Measurements from ENCODE around the gene AGRN.
"Not testable (repeated sequence)": the region's sequence is repeated elsewhere in the genome, so short reads cannot be mapped to it uniquely, and the experiment has no call there.

The AGRN gene

DNA sequence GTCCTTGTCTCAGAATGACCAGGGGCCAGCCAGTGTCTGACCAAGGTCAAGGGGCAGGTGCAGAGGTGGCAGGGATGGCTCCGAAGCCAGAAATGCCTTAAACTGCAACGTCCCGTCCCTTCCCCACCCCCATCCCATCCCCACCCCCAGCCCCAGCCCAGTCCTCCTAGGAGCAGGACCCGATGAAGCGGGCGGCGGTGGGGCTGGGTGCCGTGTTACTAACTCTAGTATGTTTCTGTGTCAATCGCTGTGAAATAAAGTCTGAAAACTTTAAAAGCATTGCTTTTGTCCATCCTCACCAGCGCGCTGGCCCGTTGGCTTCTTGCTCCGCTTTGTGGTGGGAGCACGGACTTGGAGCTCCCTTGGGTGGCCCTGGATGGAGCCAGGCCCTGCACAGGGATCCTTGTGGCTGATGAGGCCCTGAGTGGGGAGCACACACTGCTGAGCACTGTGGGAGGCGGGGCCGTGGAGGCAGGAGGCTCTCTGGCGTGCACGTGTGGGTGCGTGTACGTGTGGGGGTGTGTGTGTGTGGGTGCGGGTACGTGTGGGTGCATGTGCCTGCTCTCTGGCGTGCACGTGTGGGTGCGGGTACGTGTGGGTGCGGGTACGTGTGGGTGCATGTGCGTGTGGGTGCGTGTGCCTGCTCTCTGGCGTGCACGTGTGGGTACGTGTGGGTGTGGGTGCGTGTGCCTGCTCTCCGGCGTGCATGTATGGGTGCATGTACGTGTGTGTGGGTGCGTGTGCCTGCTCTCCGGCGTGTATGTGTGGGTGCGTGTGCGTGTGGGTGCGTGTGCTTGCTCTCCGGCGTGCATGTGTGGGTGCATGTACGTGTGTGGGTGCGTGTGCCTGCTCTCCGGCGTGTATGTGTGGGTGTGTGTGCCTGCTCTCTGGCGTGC, 36.2 kb downstream of the AGRN start:
- no peak for DNase-seq

GRCh38 chr1:1057769-1058087, 37.8 kb downstream of the AGRN start:
- DNase-seq = not testable (repeated sequence)

GRCh38 chr1:1058088-1058905, 38.4 kb downstream of the AGRN start:
- DNase-seq = no peak

DNA sequence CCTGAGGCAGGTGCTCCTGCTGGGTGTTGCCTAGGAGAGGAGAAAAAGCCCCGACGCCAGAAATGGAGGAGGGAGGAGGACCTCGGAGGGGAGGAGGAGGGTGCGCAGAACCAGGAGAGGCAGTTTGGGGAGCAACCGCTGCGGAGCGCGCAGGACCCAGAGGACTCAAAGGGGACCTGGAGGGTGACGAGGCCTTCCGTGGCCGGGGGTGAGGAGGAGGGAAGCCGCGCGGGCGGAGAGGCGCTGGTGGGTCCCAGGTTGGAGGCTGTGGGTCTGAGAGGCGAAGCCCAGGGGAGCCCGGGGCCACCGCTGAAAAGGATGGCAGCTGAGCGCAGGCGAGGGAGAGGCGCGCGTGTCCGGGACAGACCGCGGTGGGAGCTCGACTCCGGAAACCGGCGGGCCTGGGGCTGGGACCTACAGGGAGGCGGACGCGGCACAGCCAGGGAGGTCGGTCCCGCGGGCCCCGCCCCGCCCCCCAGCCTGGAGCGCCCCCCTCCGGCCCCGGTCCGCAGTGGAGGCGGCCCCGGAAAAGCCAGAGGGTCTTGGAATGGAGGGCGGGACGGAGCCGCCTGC, 39.1 kb downstream of the AGRN start:
- no peak for DNase-seq

DNA sequence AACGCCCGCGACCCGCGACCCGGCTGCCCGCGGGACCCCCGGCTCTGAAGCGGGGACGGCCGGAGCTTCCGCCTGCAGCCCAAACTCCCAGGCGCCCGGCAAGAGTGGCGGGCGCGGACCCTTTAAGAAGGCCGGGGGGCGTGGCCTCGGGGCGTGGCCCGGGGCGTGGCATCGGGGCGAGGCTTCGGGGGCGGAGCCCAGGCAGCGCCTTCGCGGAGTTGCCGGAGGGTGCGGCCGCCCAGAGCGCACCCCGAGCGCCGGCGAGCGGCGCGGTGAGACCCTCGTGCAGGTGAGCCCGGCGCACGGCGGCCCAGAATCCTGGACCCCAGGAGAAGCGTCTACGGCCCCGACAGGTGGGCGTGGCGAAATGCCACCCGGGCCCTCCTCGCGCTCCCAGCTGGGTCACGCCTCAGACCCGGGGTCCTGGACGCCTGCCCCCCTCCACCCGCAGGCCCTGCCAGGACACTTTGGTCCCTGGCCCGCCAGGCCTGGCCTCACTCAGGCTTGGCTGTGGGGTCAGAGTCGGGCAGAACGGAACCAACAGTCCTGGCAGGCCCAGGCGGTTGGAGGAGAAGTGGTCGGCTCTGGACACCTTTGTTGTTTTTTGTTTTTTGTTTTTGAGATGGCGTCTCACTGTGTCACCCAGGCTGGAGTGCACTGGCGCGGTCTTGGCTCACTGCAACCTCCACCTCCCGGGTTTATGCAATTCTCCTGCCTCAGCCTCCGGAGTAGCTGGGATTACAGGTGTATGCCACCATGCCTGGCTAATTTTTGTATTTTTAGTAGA, 39.8 kb downstream of the AGRN start:
- DNase-seq = no peak

GRCh38 chr1:1060281-1061000, 40.5 kb downstream of the AGRN start:
- DNase-seq = no peak

DNA sequence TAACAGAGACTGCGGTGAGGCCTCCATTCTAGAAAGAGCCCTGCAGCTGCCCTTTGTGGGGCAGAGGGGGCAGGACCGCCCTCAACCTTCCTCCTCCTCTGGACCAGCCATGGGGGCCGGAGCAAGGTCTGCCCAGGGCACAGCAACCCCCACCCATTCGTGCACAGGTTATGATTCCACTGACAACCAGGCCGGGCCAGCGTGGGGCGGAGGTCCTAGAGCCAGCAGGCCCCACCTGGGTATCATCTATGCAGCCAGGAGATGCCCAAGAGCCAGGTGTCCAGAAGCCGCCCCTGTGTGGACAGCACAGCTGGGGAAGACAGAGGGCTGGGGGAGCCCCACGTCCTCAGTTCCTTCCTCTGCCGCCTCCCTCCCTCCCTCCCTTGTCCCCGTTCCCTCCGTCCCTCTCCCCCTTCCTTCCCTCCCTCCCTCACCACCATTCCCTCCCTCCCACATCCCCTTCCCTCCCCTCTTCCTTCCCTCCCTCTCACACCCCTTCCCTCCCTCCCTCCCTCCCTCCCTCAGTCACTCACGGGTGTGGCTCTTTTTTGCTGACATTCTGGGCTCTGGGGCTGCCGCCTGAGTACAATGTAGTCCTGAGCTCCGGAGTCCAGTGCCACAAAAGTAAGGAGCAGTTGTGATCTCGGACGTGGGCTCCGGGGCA, 41.9 kb downstream of the AGRN start:
- no peak for DNase-seq

DNA sequence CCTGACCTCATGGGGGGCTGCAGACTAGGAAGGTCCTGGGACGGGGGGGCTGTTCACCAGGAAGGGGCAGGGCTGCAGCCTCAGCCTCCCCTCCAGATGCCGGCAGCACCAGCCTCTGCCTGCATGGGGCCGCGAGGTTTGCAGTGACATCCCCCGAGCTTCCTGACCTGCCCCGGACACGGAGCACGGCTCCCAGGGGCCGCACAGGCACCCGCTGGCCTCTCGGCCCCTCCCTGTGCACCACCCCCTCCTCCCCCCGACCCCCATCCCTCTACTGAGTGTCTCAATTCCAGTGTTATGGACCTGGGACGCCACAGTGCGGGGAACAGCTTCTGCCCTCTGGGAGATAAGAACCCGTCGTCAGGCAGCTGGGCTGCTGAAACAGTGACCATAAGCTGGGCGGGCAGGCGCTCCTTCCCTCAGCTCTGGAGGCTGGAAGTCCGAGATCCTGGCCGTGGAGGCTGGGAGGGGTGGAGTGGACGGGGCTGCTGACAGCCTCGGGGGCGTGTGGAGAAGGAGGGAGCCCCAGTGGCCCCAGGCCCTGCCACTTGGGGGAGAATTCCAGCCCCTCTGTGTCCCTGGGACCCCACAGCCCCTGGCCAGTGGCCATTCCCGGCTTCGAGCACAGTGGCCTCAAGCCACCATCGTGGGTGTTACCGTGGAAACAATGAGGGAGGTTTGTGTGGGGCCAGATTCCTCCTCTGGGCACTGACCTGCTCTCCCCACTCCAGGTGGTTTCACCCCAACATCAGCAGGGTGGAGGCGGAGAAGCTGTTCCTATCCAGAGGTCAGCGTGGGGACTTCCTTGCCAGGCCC, 42.6 kb downstream of the AGRN start:
- DNase-seq = no peak

DNA sequence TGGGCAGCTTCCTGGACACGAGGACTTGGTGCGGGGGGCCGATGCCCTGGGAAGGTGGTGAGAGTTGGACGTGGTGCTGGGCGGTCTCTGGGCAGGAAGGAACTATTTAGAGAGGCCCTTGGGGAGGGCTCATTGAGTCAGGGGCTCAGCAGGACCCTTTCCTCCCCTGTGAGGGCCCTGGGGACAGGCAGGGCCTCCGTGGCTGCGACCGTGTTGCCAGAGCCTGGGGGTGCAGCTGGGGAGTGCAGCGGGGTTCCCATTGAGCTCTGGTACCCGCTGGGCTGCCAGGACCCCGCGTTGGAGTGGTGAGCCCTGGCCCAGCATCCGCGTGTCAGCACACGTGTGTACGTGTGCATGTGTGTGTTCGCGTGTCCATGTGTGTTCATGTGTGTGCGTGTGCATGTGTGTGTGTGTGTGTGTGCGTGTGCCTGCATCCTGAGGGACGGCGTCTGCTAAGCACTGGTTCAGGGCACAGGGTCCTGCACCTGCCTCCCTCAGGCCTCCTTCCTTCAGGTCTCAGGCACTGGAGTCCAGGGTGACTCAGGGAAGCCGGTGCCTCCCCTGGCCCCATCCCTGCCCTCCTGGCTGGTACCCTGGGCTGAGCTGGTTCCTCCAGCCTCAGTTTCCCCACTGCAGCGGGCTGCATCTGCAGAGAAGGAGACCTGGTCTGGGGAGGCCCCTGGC, 43.5 kb downstream of the AGRN start:
- DNase-seq = no peak

DNA sequence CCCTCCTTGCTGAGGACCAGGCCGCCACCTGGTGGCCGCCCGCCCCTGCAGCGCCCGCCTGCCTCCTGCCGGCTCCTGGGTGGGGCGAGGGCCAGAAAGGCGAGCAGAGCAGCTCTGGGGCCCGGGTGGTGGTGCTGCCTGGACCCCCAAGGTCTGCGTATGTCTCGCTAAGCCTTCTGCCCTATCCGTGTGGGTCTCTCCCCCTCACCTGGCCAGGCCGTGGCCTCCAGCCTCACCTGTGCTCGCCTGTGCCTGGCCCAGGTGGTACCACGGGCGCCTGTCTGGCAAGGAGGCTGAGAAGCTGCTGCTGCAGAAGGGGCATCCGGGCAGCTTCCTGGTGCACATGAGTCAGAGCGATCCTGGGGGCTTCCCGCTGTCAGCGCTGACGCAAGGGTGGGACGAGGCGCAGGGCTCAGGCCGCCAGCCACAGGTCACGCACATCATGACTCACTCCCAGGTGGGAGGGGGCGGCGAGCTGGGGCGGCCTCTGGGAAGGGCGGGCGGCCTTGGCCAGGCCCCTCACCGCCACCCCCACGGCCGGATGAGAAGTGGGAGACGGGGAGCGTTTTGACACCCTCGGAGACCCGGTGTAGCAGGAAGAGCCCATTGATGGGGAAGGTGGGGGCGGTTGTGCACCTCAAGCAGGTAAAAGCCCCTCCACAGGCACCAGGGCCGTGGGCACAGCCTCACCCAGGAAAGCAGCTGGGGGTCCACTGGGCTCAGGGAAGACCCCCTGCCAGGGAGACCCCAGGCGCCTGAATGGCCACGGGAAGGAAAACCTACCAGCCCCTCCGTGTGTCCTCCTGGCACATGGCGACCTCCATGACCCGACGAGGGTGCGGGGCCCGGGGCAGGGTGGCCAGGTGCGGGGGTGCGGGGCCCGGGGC, 44.3 kb downstream of the AGRN start:
- DNase-seq = no peak

GRCh38 chr1:1065265-1065939, 45.5 kb downstream of the AGRN start:
- no peak for DNase-seq

DNA sequence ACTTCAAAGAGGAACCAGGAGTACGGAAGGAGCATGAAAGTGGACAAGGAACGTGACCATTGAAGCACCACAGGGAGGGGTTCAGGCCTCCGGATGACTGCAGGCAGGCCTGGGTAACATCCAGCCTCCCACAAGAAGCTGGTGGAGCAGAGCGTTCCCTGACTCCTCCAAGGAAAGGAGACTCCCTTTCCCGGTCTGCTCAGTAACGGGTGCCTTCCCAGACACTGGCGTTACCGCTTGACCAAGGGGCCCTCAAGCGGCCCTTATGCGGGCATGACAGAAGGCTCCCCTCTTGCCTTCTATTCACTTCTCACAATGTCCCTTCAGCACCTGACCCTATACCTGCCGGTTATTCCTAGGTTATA, 46.0 kb downstream of the AGRN start:
- DNase-seq = not testable (repeated sequence)

DNA sequence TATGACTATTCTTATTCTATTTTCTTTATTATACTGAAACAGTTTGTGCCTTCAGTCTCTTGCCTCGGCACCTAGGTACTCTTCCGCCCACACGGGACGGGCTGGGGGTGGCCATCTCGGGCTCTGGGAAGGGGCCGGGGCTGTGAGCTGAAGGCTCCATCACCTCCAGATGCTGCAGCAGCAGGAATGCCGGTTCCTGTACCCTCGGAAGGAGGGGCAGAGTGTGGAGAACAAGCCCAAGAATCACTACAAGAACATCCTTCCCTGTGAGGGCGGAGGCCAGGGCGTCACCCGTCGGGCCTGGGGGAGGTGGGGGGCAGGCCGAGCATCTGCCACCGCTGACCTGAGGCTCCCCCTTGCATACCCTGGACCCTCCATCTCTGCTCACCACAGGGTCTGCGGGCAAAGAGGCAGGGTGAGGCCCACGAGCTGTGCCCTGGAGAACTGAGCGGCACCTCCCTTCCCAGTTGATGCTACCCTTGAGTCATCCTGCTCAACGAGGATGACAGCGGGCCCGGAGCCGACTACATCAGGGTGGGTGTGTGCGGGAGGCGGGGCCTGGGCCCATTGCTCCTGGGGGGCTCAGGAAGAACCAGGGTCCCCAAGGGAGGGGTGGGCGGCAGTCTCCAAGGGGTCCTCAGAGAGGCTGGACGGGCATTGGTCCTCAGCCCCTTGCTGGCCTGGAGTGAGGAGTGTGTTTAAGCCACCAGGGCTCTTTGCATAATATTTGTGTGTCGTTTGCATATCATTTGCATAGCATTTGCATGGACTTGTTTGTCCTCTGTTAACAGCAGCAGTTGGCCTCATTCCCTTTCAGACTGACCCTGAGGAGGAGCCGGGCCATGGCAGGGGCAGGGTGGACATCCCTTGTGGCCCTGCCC, 46.7 kb downstream of the AGRN start:
- no peak for DNase-seq

- DNase-seq = no peak
Measured at GRCh38 chr1:1067284-1067859, 47.5 kb downstream of the AGRN start.

DNA sequence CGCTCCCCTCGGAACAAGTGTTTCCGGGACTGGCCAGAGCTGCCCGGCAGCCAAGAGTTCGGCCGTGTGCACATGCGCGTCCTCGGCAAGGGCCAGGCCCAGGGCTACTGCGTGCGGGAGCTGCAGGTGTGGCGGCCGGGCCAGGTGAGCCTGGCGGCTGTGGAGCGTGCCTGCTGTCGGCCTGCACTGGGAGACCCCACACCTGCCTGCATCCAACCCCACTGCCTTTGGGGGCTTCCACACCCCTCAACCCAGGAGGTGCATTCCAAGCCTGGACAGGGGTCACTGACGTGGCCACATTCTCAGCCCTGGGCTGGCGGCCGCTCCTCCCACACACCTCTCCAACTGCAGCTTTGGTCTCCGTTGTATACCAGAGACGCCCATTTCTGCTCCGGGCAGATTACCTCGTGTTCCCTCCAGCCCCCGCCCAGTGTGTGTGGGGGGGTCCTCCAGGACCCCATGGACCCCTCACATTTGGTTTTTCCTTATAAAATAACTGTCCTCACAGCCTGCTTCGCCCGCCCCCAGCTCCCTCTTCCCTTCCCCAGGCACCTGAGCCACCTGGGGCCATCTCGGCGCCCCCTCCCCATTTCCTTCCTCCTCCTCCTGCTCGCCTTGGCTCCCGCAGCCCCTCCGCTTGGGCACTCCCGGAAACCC, 48.1 kb downstream of the AGRN start:
- DNase-seq = no peak

DNA sequence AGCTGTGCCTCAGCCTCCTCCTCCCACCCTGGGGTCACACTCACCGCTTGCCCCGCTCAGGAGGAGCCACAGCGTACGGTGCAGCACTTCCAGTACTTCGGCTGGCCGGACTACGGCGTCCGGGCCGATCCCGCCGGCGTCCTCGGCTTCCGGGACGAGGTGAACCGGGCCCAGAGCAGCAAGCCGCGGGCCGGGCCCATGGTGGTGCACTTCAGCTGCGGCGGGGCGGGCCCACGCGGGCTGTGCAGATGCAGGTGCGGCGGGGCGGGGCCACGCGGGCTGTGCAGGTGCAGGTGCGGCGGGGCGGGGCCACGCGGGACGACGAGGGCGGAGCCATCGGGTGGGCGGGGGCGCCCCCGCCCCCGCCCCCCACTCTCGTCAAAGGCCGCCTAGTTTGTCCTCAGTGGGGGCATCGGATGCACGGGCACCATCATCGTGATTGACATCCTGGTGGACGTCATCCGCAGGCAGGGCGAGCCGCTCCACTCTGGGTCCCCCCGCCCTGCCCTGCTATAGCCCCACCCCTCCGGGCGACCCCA, 48.7 kb downstream of the AGRN start:
- DNase-seq = no peak
